ENCODE results near the gene CACNA1I.

DNA sequence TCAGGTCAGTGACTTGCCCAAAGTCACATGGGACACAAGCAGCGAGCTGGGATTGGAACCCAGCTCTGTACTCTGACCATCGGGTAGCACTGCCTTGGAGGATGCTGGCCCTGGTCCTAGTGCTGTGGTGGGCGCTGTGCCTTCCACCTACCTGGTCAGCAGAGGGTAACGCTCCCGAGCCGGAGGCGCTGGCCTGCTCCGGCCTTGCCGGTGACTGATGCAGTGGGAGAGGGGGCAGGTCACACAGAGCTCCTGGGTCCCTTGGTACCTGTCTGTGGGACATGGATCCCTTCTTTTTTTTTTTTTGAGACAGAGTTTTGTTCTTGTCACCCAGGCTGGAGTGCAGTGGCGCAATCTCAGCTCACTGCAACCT, 43.0 kb downstream of the CACNA1I start:
- no peak for TF ChIP-seq SUZ12 (IDR thresholded peaks at IDR 0.05)
- TF ChIP-seq BHLHE40 (IDR thresholded peaks at IDR 0.05; ENCODE audit: borderline replicate concordance) = no peak
- TF ChIP-seq NFRKB (IDR thresholded peaks at IDR 0.05) = no peak
- TF ChIP-seq SP1 (IDR thresholded peaks at IDR 0.05) = no peak
- no peak for TF ChIP-seq FOXM1 (IDR thresholded peaks at IDR 0.05; ENCODE audit: borderline replicate concordance)
- no peak for TF ChIP-seq ARNT (IDR thresholded peaks at IDR 0.05)
- TF ChIP-seq CTBP1 (IDR thresholded peaks at IDR 0.05; ENCODE audit: borderline replicate concordance) = no peak
- TF ChIP-seq TARDBP (IDR thresholded peaks at IDR 0.05) = no peak
- TF ChIP-seq FOXK2 (IDR thresholded peaks at IDR 0.05) = no peak
- TF ChIP-seq L3MBTL2 (conservative IDR thresholded peaks at IDR 0.05) = no peak
